NB4 (cell line): ENCODE results near the gene CLOCK.

Experiments
- DNase-seq: peaks from one replicate; pipeline ENCODE4 v3.0.0; 2010; ENCODE audit warnings: low read depth
- H3K4me3 ChIP-seq: one replicate; pipeline ENCODE4 v1.5.1; 2011; ENCODE audit warnings: mild to moderate bottlenecking, low read depth, low read length, moderate library complexity
- CTCF ChIP-seq: IDR thresholded peaks from one replicate; pipeline ENCODE4 v1.5.1; 2012; ENCODE audit warnings: low read depth, low read length
- MYC ChIP-seq: IDR thresholded peaks from 2 replicates; pipeline ENCODE4 v1.6.1; 2011; ENCODE audit warnings: low read depth, low read length
- POLR2A ChIP-seq: IDR thresholded peaks from 2 replicates; pipeline ENCODE4 v1.6.1; 2011; ENCODE audit warnings: mild to moderate bottlenecking; ENCODE audit not compliant: insufficient read length; ENCODE audit errors: extremely low read depth
- TF ChIP-seq, protein P1 (sequence below): IDR thresholded peaks from 2 replicates; pipeline ENCODE4 v1.6.1; 2011; ENCODE audit warnings: low read depth, low read length

The CLOCK gene

GRCh38 chr4:55518442-55518841 is 28.3 kb downstream of the CLOCK start:
- DNase-seq: no peak
- no peak for TF ChIP-seq POLR2A
- TF ChIP-seq MYC: no peak
- TF ChIP-seq CTCF: no peak
- TF ChIP-seq, protein P1, sequence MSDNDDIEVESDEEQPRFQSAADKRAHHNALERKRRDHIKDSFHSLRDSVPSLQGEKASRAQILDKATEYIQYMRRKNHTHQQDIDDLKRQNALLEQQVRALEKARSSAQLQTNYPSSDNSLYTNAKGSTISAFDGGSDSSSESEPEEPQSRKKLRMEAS: no peak
- H3K4me3 ChIP-seq: no peak overlapping the region

GRCh38 chr4:55517526-55518229 is 29.0 kb downstream of the CLOCK start:
- no peak for TF ChIP-seq POLR2A
- TF ChIP-seq, protein P1: no peak
- no peak for TF ChIP-seq MYC
- TF ChIP-seq CTCF: no peak
- DNase-seq: no peak
- no peak overlapping the region for H3K4me3 ChIP-seq

DNA sequence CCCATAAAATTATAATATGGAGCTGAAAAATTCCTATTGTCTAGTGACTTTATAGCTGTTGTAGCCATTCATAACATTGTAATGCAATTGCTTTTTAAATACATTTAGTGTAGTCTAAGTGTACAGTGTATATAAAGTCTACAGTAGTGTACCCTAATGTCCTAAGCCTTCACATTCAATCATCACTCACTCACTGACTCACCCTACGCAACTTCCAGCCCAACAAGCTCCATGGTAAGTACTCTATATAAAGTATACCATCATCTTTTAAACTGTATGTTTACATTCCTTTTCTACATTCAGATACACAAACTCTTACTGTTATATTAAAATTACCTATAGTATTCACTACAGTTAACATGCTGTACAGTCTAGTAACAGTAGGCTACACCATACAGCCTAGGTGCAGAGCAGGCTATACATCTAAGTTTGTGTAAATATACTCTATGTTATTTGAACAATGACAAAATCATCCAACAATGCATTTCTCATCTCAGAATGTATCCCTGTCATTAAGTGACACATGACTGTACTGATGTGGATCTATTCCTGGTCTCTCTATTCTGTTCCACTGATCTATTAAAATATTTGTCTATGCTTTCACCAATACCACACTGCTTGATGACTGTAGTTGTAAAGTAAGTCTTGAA is 33.7 kb downstream of the CLOCK start:
- no peak for DNase-seq
- TF ChIP-seq, protein P1: no peak
- TF ChIP-seq CTCF: no peak
- TF ChIP-seq MYC: no peak
- no peak for TF ChIP-seq POLR2A
- H3K4me3 ChIP-seq: no peak overlapping the region

GRCh38 chr4:55512077-55512476 is 34.6 kb downstream of the CLOCK start:
- TF ChIP-seq, protein P1: no peak
- TF ChIP-seq POLR2A (no peak), CTCF (no peak), MYC (no peak)
- DNase-seq: no peak
- H3K4me3 ChIP-seq: no peak overlapping the region

- TF ChIP-seq CTCF: no peak
- TF ChIP-seq POLR2A: no peak
- TF ChIP-seq MYC: no peak
- TF ChIP-seq, protein P1: no peak
- H3K4me3 ChIP-seq: no peak overlapping the region
- DNase-seq: no peak
These were observed 36.0 kb downstream of the CLOCK start for GRCh38 chr4:55510685-55511084.
